ENCODE data around the gene VAMP1. TPM values are rescaled to one million over a fixed set of nuclear protein-coding genes. Genes with fewer than 3 reads are reported as not detected.
A peak's percentile ranks its signal among the peaks of the same experiment; 100 is the strongest.
"Not testable (repeated sequence)": the region's sequence is repeated elsewhere in the genome, so short reads cannot be mapped to it uniquely, and the experiment has no call there.

VAMP1 gene
- total RNA-seq, 1 donor from 2014 or later: 19.9 TPM

- ATAC-seq (no peak), DNase-seq (ENCODE audit: low spot score) (no peak)
- intact Hi-C loops (cut with DNase I): no loop called here
These were observed 2.0 kb upstream of the VAMP1 start for GRCh38 chr12:6472491-6472890.

- intact Hi-C loops (cut with DNase I): no loop called here
- no peak for ATAC-seq
- no peak for DNase-seq (ENCODE audit: low spot score)
These were observed 1.5 kb upstream of the VAMP1 start for GRCh38 chr12:6471989-6472360.

- ATAC-seq (no peak), DNase-seq (ENCODE audit: low spot score) (no peak)
- intact Hi-C loops (cut with DNase I): loop anchor here (10.0 kb wide), 1 partner anchor 135 kb away; no protein-coding TSS in a partner anchor
These were observed 685 bp downstream of the VAMP1 start for GRCh38 chr12:6469609-6470374.

- no peak for DNase-seq (ENCODE audit: low spot score)
- intact Hi-C loops (cut with DNase I): loop anchor here (10.0 kb wide), 1 partner anchor 134 kb away; no protein-coding TSS in a partner anchor
- no peak for ATAC-seq
These were observed 1.4 kb downstream of the VAMP1 start for GRCh38 chr12:6469092-6469491.

GRCh38 chr12:6468283-6468575 is 2.2 kb downstream of the VAMP1 start:
- intact Hi-C loops (cut with DNase I): loop anchor here (10.0 kb wide), 1 partner anchor 133 kb away; no protein-coding TSS in a partner anchor
- ATAC-seq (no peak), DNase-seq (ENCODE audit: low spot score) (no peak)

- not testable (repeated sequence) for ATAC-seq; DNase-seq (ENCODE audit: low spot score)
- intact Hi-C loops (cut with DNase I): loop anchor here (10.0 kb wide), 1 partner anchor 133 kb away; no protein-coding TSS in a partner anchor
These were observed 2.8 kb downstream of the VAMP1 start for GRCh38 chr12:6467571-6468282.

- intact Hi-C loops (cut with DNase I): loop anchor here (10.0 kb wide), 1 partner anchor 132 kb away; no protein-coding TSS in a partner anchor
- DNase-seq (ENCODE audit: low spot score); ATAC-seq: not testable (repeated sequence)
These were observed 3.7 kb downstream of the VAMP1 start for GRCh38 chr12:6466751-6467150.

- ATAC-seq: no peak
These were observed 4.3 kb downstream of the VAMP1 start for GRCh38 chr12:6466184-6466573.

GRCh38 chr12:6465467-6466183 is 4.9 kb downstream of the VAMP1 start:
- no peak for DNase-seq (ENCODE audit: low spot score)
- ATAC-seq: peak; percentile 64
- intact Hi-C loops (cut with DNase I): loop anchor here (10.0 kb wide), 1 partner anchor 131 kb away; no protein-coding TSS in a partner anchor

More at GRCh38 chr12:6466184-6466573, 4.3 kb downstream of the VAMP1 start:
- intact Hi-C loops (cut with DNase I): loop anchor here (10.0 kb wide), 1 partner anchor 131 kb away; no protein-coding TSS in a partner anchor
- DNase-seq (ENCODE audit: low spot score): no peak

GRCh38 chr12:6464531-6464930 is 5.9 kb downstream of the VAMP1 start:
- intact Hi-C loops (cut with DNase I): loop anchor here (5.0 to 10.0 kb wide), 2 partner anchors 42 to 130 kb away; no protein-coding TSS in a partner anchor
- DNase-seq (ENCODE audit: low spot score) (no peak), ATAC-seq (no peak)

GRCh38 chr12:6463858-6464257 is 6.6 kb downstream of the VAMP1 start:
- intact Hi-C loops (cut with DNase I): loop anchor here (5.0 to 10.0 kb wide), 2 partner anchors 42 to 129 kb away; no protein-coding TSS in a partner anchor
- ATAC-seq (no peak), DNase-seq (ENCODE audit: low spot score) (no peak)

- no peak for DNase-seq (ENCODE audit: low spot score)
- intact Hi-C loops (cut with DNase I): loop anchor here (5.0 to 10.0 kb wide), 2 partner anchors 41 to 128 kb away; no protein-coding TSS in a partner anchor
- no peak for ATAC-seq
These were observed 7.3 kb downstream of the VAMP1 start for GRCh38 chr12:6463216-6463615.

- DNase-seq (ENCODE audit: low spot score): no peak
- intact Hi-C loops (cut with DNase I): loop anchor here (5.0 to 10.0 kb wide), 2 partner anchors 40 to 128 kb away; no protein-coding TSS in a partner anchor
- ATAC-seq: no peak
These were observed 8.1 kb downstream of the VAMP1 start for GRCh38 chr12:6462234-6462995.

GRCh38 chr12:6461401-6462233 is 8.9 kb downstream of the VAMP1 start:
- ATAC-seq (peak; percentile 60), DNase-seq (ENCODE audit: low spot score) (no peak)
- intact Hi-C loops (cut with DNase I): loop anchor here (5.0 to 10.0 kb wide), 2 partner anchors 39 to 127 kb away; no protein-coding TSS in a partner anchor

GRCh38 chr12:6460751-6461371 is 9.6 kb downstream of the VAMP1 start:
- DNase-seq (ENCODE audit: low spot score): no peak
- intact Hi-C loops (cut with DNase I): loop anchor here (5.0 to 10.0 kb wide), 2 partner anchors 39 to 126 kb away; no protein-coding TSS in a partner anchor
- no peak for ATAC-seq

- ATAC-seq (no peak), DNase-seq (ENCODE audit: low spot score) (no peak)
- intact Hi-C loops (cut with DNase I): no loop called here
These were observed 11.5 kb downstream of the VAMP1 start for GRCh38 chr12:6459004-6459337.
